Thoracic aorta (tissue), 2 donors: ENCODE data around the gene PECR. TPM values are rescaled to one million over a fixed set of nuclear protein-coding genes. Genes with fewer than 3 reads are reported as not detected.

Experiments used
- ATAC-seq: fragments of 150-250 bp; one replicate; pipeline ENCODE4 v1.8.0; 2017; ENCODE audit warnings: low read depth; ENCODE audit not compliant: insufficient number of reproducible peaks, low FRiP score
- DNase-seq: peaks from one replicate; pipeline ENCODE4 v3.0.0-alpha.2; 2020; ENCODE audit warnings: low spot score
- H3K27ac ChIP-seq, 2 donors: fragments of 200-600 bp; sonication (generic); 1 replicate in 1 of 2; 2 replicates in 1 of 2; pipeline ENCODE4 v1.5.1; 2016; ENCODE audit warnings: mild to moderate bottlenecking in 2 of 2, moderate library complexity in 2 of 2
- H3K27me3 ChIP-seq: fragments of 200-600 bp; sonication (generic); replicated peaks from 2 replicates; pipeline ENCODE4 v1.6.0; 2016; ENCODE audit warnings: mild to moderate bottlenecking; ENCODE audit not compliant: insufficient read depth
- H3K36me3 ChIP-seq: fragments of 200-600 bp; sonication (generic); one replicate; pipeline ENCODE4 v1.5.1; 2016
- H3K4me1 ChIP-seq, 2 donors: fragments of 200-600 bp; sonication (generic); 1 replicate in 1 of 2; 2 replicates in 1 of 2; pipeline versions ENCODE4 v1.5.1 to v1.6.0; 2016; ENCODE audit warnings: low read depth in 2 of 2, mild to moderate bottlenecking in 1 of 2; ENCODE audit not compliant: control insufficient read depth in 1 of 2
- H3K4me3 ChIP-seq: fragments of 200-600 bp; sonication (generic); 2 replicates; pipeline ENCODE4 v1.5.1; 2016; ENCODE audit warnings: mild to moderate bottlenecking
- H3K9me3 ChIP-seq: fragments of 200-600 bp; sonication (generic); 2 replicates; pipeline ENCODE4 v1.5.1; 2016
- CTCF ChIP-seq: fragments of 200-600 bp; sonication (generic); IDR thresholded peaks from one replicate; pipeline ENCODE4 v1.5.1; 2019; ENCODE audit warnings: antibody characterized with exemption
- total RNA-seq, 2 donors: library from RNA; depleted of rRNA; stranded (reverse); fragments of >200 nt; gene quantifications; one replicate each; pipeline versions ENCODE4 v1.1.0 to v1.2.3, GENCODE V29; 2016

Gene PECR
- total RNA-seq: 1 to 10 TPM; 2.8 to 7.3 TPM

DNA sequence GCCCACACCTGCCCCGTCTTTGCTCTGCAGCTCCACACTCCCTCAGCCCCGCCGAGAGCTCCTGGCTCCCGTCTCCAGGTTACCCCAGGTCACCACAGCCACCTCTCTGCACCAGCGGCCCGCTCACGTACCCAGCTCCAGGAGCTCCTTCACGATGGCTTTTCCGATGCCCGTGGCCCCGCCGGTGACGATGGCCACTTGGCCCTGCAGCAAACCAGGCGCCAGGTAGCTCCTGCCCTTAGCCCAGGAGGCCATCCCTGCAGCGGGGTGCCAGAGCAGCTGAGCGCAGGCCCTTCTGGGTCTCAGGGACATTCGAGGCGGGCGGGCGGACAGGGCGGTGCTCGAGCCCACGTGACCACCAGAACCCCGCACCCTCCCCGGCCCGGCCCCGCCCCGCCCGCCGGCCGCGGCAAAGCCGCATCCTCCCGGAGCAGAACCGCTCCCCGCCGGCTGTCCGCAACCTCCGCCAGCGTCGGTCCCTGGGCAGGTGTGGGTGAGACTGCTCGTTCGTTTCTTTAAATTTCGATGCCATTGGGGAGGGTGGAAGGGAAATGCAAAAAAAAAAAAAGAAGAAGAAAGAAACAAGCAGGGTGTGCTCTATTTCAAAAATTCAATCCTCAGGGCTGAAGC, at the start of gene PECR, which contains the start of gene TMEM169:
TSS of gene PECR (minus strand) at position 323 of the 630 bp plus-strand sequence. CDS start at position 255, 68 bp downstream.
TSS of gene TMEM169 (plus strand) at position 433 of the 630 bp plus-strand sequence. CDS start 14,045 bp downstream, outside the sequence.
- DNase-seq (peak; percentile 30), ATAC-seq (peak; percentile 59)
- Histone ChIP-seq H3K4me1 (peaks cover 5 to 7% of the 10 kb centered on the region in 2 donors), H3K36me3 (no peaks in the 10 kb centered on the region), H3K27me3 (no peaks in the 10 kb centered on the region), H3K27ac (no peak within 1 kb of the TSS), H3K4me3 (peak within 1 kb of the TSS; percentile 81), H3K9me3 (no peaks in the 10 kb centered on the region)
- no peak for TF ChIP-seq CTCF

DNA sequence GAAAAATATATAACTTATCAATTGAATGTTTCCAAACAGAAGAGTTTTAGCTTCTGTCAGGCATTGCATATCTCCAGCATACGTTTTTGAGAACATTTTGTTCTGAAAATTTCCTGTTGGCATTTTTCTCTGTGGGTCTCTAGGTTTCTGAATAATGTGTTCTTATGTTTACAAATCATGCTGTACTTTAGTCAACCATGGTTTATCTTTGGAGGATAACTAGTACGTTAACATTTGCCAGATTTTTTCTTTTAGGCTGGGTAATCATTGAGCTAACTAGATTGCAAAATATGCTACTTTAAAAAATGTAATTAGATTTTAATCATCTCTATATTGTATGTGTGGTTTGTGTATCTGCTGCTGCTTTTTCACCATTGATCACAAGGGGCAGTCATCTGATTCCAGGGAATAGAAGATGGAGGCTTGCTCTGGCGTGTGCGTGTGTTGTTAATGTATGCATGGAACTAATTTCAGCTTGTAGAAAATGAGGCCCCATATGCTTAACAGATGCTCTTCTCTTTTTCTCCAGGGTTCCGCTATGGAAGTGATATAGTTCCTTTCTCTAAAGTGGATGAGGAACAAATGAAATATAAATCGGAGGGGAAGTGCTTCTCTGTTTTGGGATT, 48.9 kb upstream of the PECR start:
- no peak for TF ChIP-seq CTCF
- peaks cover 70% of the 10 kb centered on the region for H3K36me3 ChIP-seq
- no peaks in the 10 kb centered on the region for H3K9me3 ChIP-seq
- ATAC-seq (no peak), DNase-seq (no peak)
- no peak overlapping the region for H3K4me3 ChIP-seq
- peaks cover 0 to 3% of the 10 kb centered on the region in 2 donors for H3K4me1 ChIP-seq
- no peak overlapping the region for H3K27ac ChIP-seq
- no peaks in the 10 kb centered on the region for H3K27me3 ChIP-seq

- Histone ChIP-seq H3K36me3 (peaks cover 53% of the 10 kb centered on the region), H3K9me3 (no peaks in the 10 kb centered on the region), H3K4me1 (peaks cover 0 to 3% of the 10 kb centered on the region in 2 donors), H3K4me3 (no peak overlapping the region), H3K27ac (no peak overlapping the region), H3K27me3 (no peaks in the 10 kb centered on the region)
- TF ChIP-seq CTCF: no peak
- ATAC-seq: no peak
- DNase-seq: no peak
These were observed 45.3 kb upstream of the PECR start for GRCh38 chr2:216126943-216127342.

GRCh38 chr2:216121255-216121654, 39.6 kb upstream of the PECR start:
- H3K9me3 ChIP-seq: no peaks in the 10 kb centered on the region
- no peak for ATAC-seq
- H3K36me3 ChIP-seq: peaks cover 53% of the 10 kb centered on the region

More at GRCh38 chr2:216121255-216121654, 39.6 kb upstream of the PECR start:
- Histone ChIP-seq H3K27me3 (no peaks in the 10 kb centered on the region), H3K4me3 (no peak overlapping the region), H3K4me1 (no peaks in the 10 kb centered on the region), H3K27ac (no peak overlapping the region)
- DNase-seq: no peak
- TF ChIP-seq CTCF: no peak
